Right lobe of liver (tissue), 6 donors: ENCODE results near the gene CTU2. TPM values are rescaled to one million over a fixed set of nuclear protein-coding genes. Genes with fewer than 3 reads are reported as not detected.
A peak's percentile ranks its signal among the peaks of the same experiment; 100 is the strongest.
"Not testable (repeated sequence)": the region's sequence is repeated elsewhere in the genome, so short reads cannot be mapped to it uniquely, and the experiment has no call there.

Experiments
- ATAC-seq, 4 donors: fragments of 200-7000 bp; cut with Tn5 transposase; one replicate each; pipeline ENCODE4 v1.9.1; 2020; ENCODE audit warnings: mild to moderate bottlenecking in 4 of 4, moderate library complexity in 4 of 4
- DNase-seq, 3 donors: peaks; one replicate each; pipeline ENCODE4 v3.0.0-alpha.2; 2020
- H3K27ac ChIP-seq, 3 donors: fragments of 200-600 bp; one replicate each; pipeline ENCODE4 v1.8.0; 2022
- H3K27me3 ChIP-seq, 2 donors: fragments of 200-600 bp; one replicate each; pipeline ENCODE4 v1.8.0; 2022
- H3K36me3 ChIP-seq, 4 donors: fragments of 200-600 bp; sonication (generic) in 1 of 4; one replicate each; pipeline versions ENCODE4 v1.5.1 to v1.8.0; 2017 to 2022; ENCODE audit warnings: control low read depth in 1 of 4
- H3K4me1 ChIP-seq, 4 donors: fragments of 200-600 bp; sonication (generic) in 1 of 4; one replicate each; pipeline versions ENCODE4 v1.5.1 to v1.8.0; 2017 to 2022; ENCODE audit warnings: control low read depth in 1 of 4
- H3K4me3 ChIP-seq, 3 donors: fragments of 200-600 bp; one replicate each; pipeline ENCODE4 v1.8.0; 2022
- H3K9me3 ChIP-seq, 4 donors: fragments of 200-600 bp; sonication (generic) in 1 of 4; one replicate each; pipeline versions ENCODE4 v1.5.1 to v1.8.0; 2017 to 2022; ENCODE audit warnings: control low read depth in 1 of 4
- CTCF ChIP-seq, 4 donors: fragments of 200-600 bp in 3 of 4; fragments of 450-650 bp in 1 of 4; IDR thresholded peaks; one replicate each; pipeline versions ENCODE4 v1.5.1 to v1.8.0; 2016 to 2022; ENCODE audit warnings: antibody characterized with exemption in 4 of 4, mild to moderate bottlenecking in 2 of 4
- POLR2A ChIP-seq: fragments of 450-650 bp; IDR thresholded peaks from one replicate; pipeline ENCODE4 v1.6.1; 2017; ENCODE audit warnings: antibody characterized with exemption, mild to moderate bottlenecking
- WGBS: methylation state at CpG from one replicate; pipeline ENCODE4 v1.1.6; 2018; ENCODE audit warnings: low coverage, low lambda C conversion rate; ENCODE audit not compliant: insufficient coverage; ENCODE audit errors: missing lambda C conversion rate; 5-methylcytosine and 5-hydroxymethylcytosine counted together
- intact Hi-C, 2 donors: fragments of 100-400 bp; cut with DNase I; formaldehyde crosslinking; loops; one replicate each; pipeline versions ENCODE4 v1.11.2 to v1.14.1; 2022
- total RNA-seq, 6 experiments: library from RNA; depleted of rRNA in 2 of 6; stranded (reverse); fragments of >200 nt in 2 of 6; fragmentation: NEBNext Ultra II Directional in 3 of 6; extraction: Animal tissue kit (Norgen Biotek cat#: 25700) in 3 of 6; gene quantifications; one replicate each; pipeline versions ENCODE4 v1.1.0 to v1.2.4, GENCODE V29; 2016 to 2023
- donor health status: DM: no; HTN: yes; CAD: no.
- donor health status: DM: no; HTN: no; CAD: no.
- donor health status: DM: no; HTN: no; CAD: no.
- donor health status: DM: no; HTN: yes; CAD: no.
- donor health status: DM: no; HTN: yes; CAD: no.

The CTU2 gene
- total RNA-seq, 6 experiments from 2014 or later: 5.0 to 9.5 (median 8.2) TPM

GRCh38 chr16:88665570-88665969, 40.7 kb upstream of the CTU2 start:
- intact Hi-C loops: no loop called here
- Histone ChIP-seq H3K9me3 (no peaks in the 10 kb centered on the region), H3K4me3 (no peak overlapping the region), H3K4me1 (peaks cover 0 to 26% (median 8%) of the 10 kb centered on the region in 4 donors), H3K27ac (peak overlapping the region in 2 of 3 donors; percentile 66 to 89), H3K27me3 (no peaks in the 10 kb centered on the region), H3K36me3 (no peaks in the 10 kb centered on the region)
- ATAC-seq (no peak), DNase-seq (no peak)
- 65% methylated on average over 2 of the region's 3 CpGs for WGBS
- TF ChIP-seq POLR2A: no peak
- no peak for TF ChIP-seq CTCF (IDR thresholded peaks at IDR 0.05)

DNA sequence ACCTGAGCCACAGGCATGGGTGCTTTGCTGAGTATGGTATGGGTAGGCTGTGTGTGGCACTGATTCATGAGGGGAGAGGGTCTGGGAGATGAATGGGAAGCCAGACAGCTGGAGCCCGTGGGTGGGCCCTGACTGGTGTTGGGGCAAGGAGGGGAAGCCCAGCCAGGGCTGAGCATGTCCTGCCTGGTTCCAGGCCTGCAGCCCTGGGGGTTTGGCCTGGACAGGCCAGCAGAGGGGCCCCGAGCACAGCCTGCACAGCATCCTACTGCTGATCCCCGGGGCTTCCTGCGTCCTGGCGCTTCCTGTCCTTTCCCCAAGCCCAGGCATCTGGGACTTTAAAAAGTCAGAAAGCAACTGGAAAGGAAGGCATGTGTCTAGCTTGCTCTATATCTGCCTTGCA, 38.8 kb upstream of the CTU2 start:
- DNase-seq (peak in 1 of 3 donors; percentile 42), ATAC-seq (no peak)
- peaks cover 0 to 18% (median 8%) of the 10 kb centered on the region in 4 donors for H3K4me1 ChIP-seq
- H3K9me3 ChIP-seq: no peaks in the 10 kb centered on the region
- WGBS: 37% methylated on average over 2 of the region's 5 CpGs
- H3K36me3 ChIP-seq: no peaks in the 10 kb centered on the region
- intact Hi-C loops: no loop called here
- no peaks in the 10 kb centered on the region for H3K27me3 ChIP-seq
- H3K27ac ChIP-seq: no peak overlapping the region
- TF ChIP-seq POLR2A (no peak), CTCF (IDR thresholded peaks at IDR 0.05) (no peak)
- no peak overlapping the region for H3K4me3 ChIP-seq

DNA sequence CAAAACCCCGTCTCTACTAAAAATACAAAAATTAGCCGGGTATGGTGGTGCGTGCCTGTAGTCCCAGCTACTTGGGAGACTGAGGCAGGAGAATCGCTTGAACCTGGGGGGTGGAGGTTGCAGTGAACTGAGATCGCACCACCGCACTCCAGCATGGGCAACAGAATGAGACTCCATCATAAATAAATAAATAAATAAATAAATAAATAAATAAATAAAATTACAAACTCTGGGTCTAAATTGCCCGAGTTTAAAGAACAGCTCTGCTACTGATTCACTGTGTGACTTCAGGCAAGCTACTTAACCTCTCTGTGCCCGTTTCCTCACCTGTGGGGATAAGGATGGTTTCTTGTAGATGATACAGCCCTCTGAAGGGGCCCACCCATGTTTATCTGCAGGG, 36.8 kb upstream of the CTU2 start:
- H3K9me3 ChIP-seq, DNase-seq, H3K4me3 ChIP-seq, ATAC-seq, H3K36me3 ChIP-seq, H3K27ac ChIP-seq, H3K27me3 ChIP-seq, intact Hi-C loops: not testable (repeated sequence)
- H3K4me1 ChIP-seq: peaks cover 0 to 11% (median 5%) of the 10 kb centered on the region in 4 donors
- 98% methylated on average over 5 of the region's 8 CpGs for WGBS

DNA sequence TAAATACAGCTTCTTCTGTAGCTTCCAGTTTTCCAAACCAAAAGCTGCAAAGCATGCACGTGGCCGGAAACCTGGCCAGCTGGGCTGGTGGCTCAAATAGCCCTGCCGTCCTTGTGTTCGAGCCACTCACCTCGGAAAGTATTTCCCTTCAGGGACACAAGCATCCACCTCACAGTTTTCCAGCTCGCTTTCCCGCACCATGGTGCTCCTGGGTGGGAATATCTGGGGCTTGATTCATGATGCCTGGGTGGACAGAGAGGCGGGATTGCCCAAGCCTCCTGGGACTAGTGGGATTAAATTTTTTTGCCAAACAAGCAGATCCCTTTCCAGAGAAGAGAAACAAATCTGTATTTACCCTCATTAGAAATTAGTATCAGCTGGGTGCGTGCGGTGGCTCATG, 36.3 kb upstream of the CTU2 start:
- ATAC-seq (no peak), DNase-seq (no peak)
- H3K36me3 ChIP-seq: no peaks in the 10 kb centered on the region

GRCh38 chr16:88671806-88672205, 34.5 kb upstream of the CTU2 start:
- H3K4me1 ChIP-seq: no peaks in the 10 kb centered on the region

More for the DNA sequence above, 36.3 kb upstream of the CTU2 start:
- H3K9me3 ChIP-seq: no peaks in the 10 kb centered on the region
- intact Hi-C loops: no loop called here
- peaks cover 0 to 6% (median 3%) of the 10 kb centered on the region in 4 donors for H3K4me1 ChIP-seq
- 95% methylated on average over 8 of the region's 10 CpGs for WGBS
- no peak for TF ChIP-seq POLR2A
- no peak for TF ChIP-seq CTCF (IDR thresholded peaks at IDR 0.05)
- no peaks in the 10 kb centered on the region for H3K27me3 ChIP-seq
- no peak overlapping the region for H3K4me3 ChIP-seq
- no peak overlapping the region for H3K27ac ChIP-seq

GRCh38 chr16:88672776-88673175, 33.5 kb upstream of the CTU2 start:
- no peaks in the 10 kb centered on the region for H3K27me3 ChIP-seq
- H3K27ac ChIP-seq: no peak overlapping the region
- intact Hi-C loops: no loop called here
- no peak for DNase-seq
- no peak overlapping the region for H3K4me3 ChIP-seq
- ATAC-seq: peak in 1 of 4 donors; percentile 29
- H3K4me1 ChIP-seq: no peaks in the 10 kb centered on the region
- H3K9me3 ChIP-seq: no peaks in the 10 kb centered on the region
- no peak for TF ChIP-seq CTCF (IDR thresholded peaks at IDR 0.05)
- H3K36me3 ChIP-seq: no peaks in the 10 kb centered on the region
- WGBS: 70% methylated on average over 2 of the region's 11 CpGs

More at GRCh38 chr16:88671806-88672205, 34.5 kb upstream of the CTU2 start:
- WGBS: 100% methylated on average over 1 of the region's 23 CpGs
- Histone ChIP-seq H3K4me3 (no peak overlapping the region), H3K9me3 (no peaks in the 10 kb centered on the region), H3K36me3 (no peaks in the 10 kb centered on the region), H3K27ac (no peak overlapping the region), H3K27me3 (no peaks in the 10 kb centered on the region)
- no peak for TF ChIP-seq POLR2A
- ATAC-seq (no peak), DNase-seq (no peak)
- intact Hi-C loops: no loop called here
